K562 (cell line): Measurements from ENCODE around the gene USP44. TPM values are rescaled to one million over a fixed set of nuclear protein-coding genes. Genes with fewer than 3 reads are reported as not detected.

Experiments
- CHD4 ChIP-seq: fragments of 200-600 bp; sonication (generic); IDR thresholded peaks from 3 replicates; pipeline ENCODE4 v1.6.1; 2012; ENCODE audit warnings: low read depth, mild to moderate bottlenecking, mixed read lengths, low read length, inconsistent platforms; ENCODE audit not compliant: insufficient read depth, insufficient replicate concordance, poor library complexity, severe bottlenecking
- ELF4 ChIP-seq: fragments of 450-650 bp; formaldehyde crosslinking; IDR thresholded peaks from 2 replicates; pipeline ENCODE4 v1.4.0; 2022; ENCODE audit warnings: missing genetic modification characterization
- GTF2F1 ChIP-seq: IDR thresholded peaks from 2 replicates; pipeline ENCODE4 v1.6.1; 2011; ENCODE audit warnings: low read depth, low read length, improper control_type of control experiment
- KDM5B ChIP-seq: fragments of 200-600 bp; sonication (generic); IDR thresholded peaks from 2 replicates; pipeline ENCODE4 v1.6.1; 2012; ENCODE audit warnings: low read depth, mild to moderate bottlenecking, moderate library complexity, low read length, control low read depth, inconsistent platforms; ENCODE audit not compliant: insufficient replicate concordance
- NFRKB ChIP-seq: fragments of 450-650 bp; IDR thresholded peaks from 2 replicates; pipeline ENCODE4 v1.6.1; 2016; ENCODE audit warnings: low read depth
- NR2F6 ChIP-seq: fragments of 450-650 bp; formaldehyde crosslinking; IDR thresholded peaks from 2 replicates; pipeline ENCODE4 v1.4.0; 2020; ENCODE audit warnings: mild to moderate bottlenecking
- POLR2A ChIP-seq: fragments of 450-650 bp; conservative IDR thresholded peaks from 2 replicates; pipeline ENCODE4 v1.6.1; 2016
- SMAD4 ChIP-seq: fragments of 250-450 bp; sonication (Bioruptor Pico); conservative IDR thresholded peaks from 2 replicates; pipeline ENCODE4 v1.8.0; 2021; ENCODE audit warnings: inconsistent platforms, mild to moderate bottlenecking, moderate library complexity
- SOX6 ChIP-seq: fragments of 450-650 bp; IDR thresholded peaks from 2 replicates; pipeline ENCODE4 v1.6.1; 2014; ENCODE audit warnings: mild to moderate bottlenecking
- TCFL5 ChIP-seq: fragments of 250-450 bp; sonication (Bioruptor Pico); conservative IDR thresholded peaks from 2 replicates; pipeline ENCODE4 v1.6.1; 2021; ENCODE audit warnings: mild to moderate bottlenecking, moderate library complexity, matching md5 sums
- ZNF561 ChIP-seq: fragments of 450-650 bp; formaldehyde crosslinking; conservative IDR thresholded peaks from 2 replicates; pipeline ENCODE4 v1.4.0; 2020; ENCODE audit warnings: mild to moderate bottlenecking, moderate library complexity
- polyA plus RNA-seq, 8 experiments: library from polyadenylated mRNA; depleted of rRNA in 4 of 8; stranded (reverse) in 5 of 8; unstranded in 3 of 8; fragments of >200 nt; fragmentation: Nextera tagmentation in 2 of 8; fragmentation: Illumina TruSeq in 1 of 8; extraction: Ambion mirVana in 2 of 8; extraction: Trizol in 1 of 8; gene quantifications; 2 replicates each; pipeline versions ENCODE4 v1.2.1 to v1.2.3, GENCODE V29; 2011 to 2014; ENCODE audit warnings: inconsistent platforms in 1 of 8, missing spikeins in 1 of 8
- total RNA-seq, 7 experiments: library from RNA; depleted of rRNA in 6 of 7; stranded (reverse); fragments of >200 nt in 6 of 7; fragmentation: Illumina TruSeq in 2 of 7; extraction: Trizol in 2 of 7; gene quantifications; 2 replicates each; pipeline versions ENCODE4 v1.2.1 to v1.2.3, GENCODE V29; 2011 to 2021; ENCODE audit warnings: low replicate concordance in 1 of 7
- TF ChIP-seq, protein P1 (sequence below), 2 experiments: fragments of 150-350 bp in 1 of 2; IDR thresholded peaks; 2 replicates each; pipeline ENCODE4 v1.6.1; 2012 to 2016; ENCODE audit warnings: low read depth in 2 of 2, low read length in 2 of 2, mild to moderate bottlenecking in 1 of 2, moderate library complexity in 1 of 2
- TF ChIP-seq, protein P2 (sequence below): fragments of 250-450 bp; sonication (Bioruptor Pico); IDR thresholded peaks from 2 replicates; pipeline ENCODE4 v1.4.0; 2020; ENCODE audit warnings: mild to moderate bottlenecking
- TF ChIP-seq, protein P3 (sequence below): fragments of 250-450 bp; sonication (Bioruptor Pico); IDR thresholded peaks from 2 replicates; pipeline ENCODE4 v1.9.0; 2021; ENCODE audit warnings: mild to moderate bottlenecking
- TF ChIP-seq, protein P4 (sequence below), 2 experiments: fragments of 200-800 bp in 1 of 2; sonication (Bioruptor generic) in 1 of 2; sonication (generic) in 1 of 2; formaldehyde crosslinking in 1 of 2; IDR thresholded peaks in 1 of 2; conservative IDR thresholded peaks in 1 of 2; 2 replicates each; pipeline versions ENCODE4 v1.5.0 to v1.6.1; 2016 to 2020; ENCODE audit warnings: missing compliant biosample characterization in 1 of 2, missing genetic modification characterization in 1 of 2, missing genetic modification reagents in 1 of 2
- TF ChIP-seq, protein P5 (sequence below), 2 experiments: fragments of 450-650 bp; IDR thresholded peaks; 2 replicates each; pipeline ENCODE4 v1.6.1; 2016

The USP44 gene
- total and polyA plus RNA-seq, 9 of the 15 experiments (the other 6 are each of a cell fraction or from before 2014, with no cell fraction given) = 2.1 to 5.7 (median 2.8) TPM

DNA sequence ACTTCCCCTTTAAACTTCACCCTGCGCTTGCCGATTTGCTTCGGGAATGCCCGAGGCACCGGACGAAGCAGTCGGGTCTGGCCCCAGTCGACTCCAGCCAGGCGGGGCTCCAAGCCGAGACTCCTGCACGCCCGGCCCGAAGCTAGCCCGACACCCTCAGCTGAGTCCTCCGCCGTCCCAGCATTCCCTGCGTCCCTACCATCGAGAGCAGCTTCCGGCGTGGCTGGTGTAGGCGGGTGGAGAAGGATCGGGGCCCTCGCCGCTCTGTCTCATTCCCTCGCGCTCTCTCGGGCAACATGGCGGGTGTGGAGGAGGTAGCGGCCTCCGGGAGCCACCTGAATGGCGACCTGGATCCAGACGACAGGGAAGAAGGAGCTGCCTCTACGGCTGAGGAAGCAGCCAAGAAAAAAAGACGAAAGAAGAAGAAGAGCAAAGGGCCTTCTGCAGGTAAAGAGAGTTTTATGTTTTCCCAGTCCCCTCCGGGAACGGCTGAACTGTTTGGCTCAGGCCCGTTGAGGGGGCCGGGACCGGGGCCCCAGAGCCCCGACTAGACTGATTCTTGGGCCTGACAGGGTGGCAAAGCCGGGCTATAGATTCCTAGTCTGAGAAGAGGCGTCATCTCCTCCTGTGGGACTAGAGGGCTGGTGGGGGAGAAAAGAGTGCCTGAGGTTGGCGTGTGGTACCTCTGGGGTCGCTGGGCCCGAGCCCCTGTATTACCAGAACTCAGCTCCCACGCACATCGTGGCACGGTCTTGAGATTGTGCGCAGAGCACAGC, 77.2 kb downstream of the USP44 start, which contains the start of gene METAP2 (continued):
- TF ChIP-seq GTF2F1 (peak; percentile 90), NFRKB (peak; percentile 96), CHD4 (no peak), ELF4 (0 out of 2 replicates have a peak, but pooled peaks have one; percentile 34), ZNF561 (CRISPR knock-in tag) (0 out of 2 replicates have a peak, but pooled peaks have one; percentile 30), SMAD4 (peak; percentile 30; the same call in 1 of the 2 replicates), NR2F6 (CRISPR knock-in tag) (no peak), POLR2A (peak; percentile 98), SOX6 (peak; percentile 47; the same call in 1 of the 2 replicates), TCFL5 (CRISPR knock-in tag) (no peak), KDM5B (peak; percentile 98)
- TF ChIP-seq, protein P1, sequence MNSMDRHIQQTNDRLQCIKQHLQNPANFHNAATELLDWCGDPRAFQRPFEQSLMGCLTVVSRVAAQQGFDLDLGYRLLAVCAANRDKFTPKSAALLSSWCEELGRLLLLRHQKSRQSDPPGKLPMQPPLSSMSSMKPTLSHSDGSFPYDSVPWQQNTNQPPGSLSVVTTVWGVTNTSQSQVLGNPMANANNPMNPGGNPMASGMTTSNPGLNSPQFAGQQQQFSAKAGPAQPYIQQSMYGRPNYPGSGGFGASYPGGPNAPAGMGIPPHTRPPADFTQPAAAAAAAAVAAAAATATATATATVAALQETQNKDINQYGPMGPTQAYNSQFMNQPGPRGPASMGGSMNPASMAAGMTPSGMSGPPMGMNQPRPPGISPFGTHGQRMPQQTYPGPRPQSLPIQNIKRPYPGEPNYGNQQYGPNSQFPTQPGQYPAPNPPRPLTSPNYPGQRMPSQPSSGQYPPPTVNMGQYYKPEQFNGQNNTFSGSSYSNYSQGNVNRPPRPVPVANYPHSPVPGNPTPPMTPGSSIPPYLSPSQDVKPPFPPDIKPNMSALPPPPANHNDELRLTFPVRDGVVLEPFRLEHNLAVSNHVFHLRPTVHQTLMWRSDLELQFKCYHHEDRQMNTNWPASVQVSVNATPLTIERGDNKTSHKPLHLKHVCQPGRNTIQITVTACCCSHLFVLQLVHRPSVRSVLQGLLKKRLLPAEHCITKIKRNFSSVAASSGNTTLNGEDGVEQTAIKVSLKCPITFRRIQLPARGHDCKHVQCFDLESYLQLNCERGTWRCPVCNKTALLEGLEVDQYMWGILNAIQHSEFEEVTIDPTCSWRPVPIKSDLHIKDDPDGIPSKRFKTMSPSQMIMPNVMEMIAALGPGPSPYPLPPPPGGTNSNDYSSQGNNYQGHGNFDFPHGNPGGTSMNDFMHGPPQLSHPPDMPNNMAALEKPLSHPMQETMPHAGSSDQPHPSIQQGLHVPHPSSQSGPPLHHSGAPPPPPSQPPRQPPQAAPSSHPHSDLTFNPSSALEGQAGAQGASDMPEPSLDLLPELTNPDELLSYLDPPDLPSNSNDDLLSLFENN (IDR thresholded peaks at IDR 0.05; ENCODE audit: low read depth in 2 of 2, low read length in 2 of 2) = peak in 1 of 2 experiments; percentile 75; a peak in 1 of 4 replicates
- TF ChIP-seq, protein P2, sequence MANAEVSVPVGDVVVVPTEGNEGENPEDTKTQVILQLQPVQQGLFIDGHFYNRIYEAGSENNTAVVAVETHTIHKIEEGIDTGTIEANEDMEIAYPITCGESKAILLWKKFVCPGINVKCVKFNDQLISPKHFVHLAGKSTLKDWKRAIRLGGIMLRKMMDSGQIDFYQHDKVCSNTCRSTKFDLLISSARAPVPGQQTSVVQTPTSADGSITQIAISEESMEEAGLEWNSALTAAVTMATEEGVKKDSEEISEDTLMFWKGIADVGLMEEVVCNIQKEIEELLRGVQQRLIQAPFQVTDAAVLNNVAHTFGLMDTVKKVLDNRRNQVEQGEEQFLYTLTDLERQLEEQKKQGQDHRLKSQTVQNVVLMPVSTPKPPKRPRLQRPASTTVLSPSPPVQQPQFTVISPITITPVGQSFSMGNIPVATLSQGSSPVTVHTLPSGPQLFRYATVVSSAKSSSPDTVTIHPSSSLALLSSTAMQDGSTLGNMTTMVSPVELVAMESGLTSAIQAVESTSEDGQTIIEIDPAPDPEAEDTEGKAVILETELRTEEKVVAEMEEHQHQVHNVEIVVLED = peak; percentile 39; the same call in 1 of the 2 replicates
- TF ChIP-seq, protein P3, sequence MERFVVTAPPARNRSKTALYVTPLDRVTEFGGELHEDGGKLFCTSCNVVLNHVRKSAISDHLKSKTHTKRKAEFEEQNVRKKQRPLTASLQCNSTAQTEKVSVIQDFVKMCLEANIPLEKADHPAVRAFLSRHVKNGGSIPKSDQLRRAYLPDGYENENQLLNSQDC = no peak
- TF ChIP-seq, protein P4, sequence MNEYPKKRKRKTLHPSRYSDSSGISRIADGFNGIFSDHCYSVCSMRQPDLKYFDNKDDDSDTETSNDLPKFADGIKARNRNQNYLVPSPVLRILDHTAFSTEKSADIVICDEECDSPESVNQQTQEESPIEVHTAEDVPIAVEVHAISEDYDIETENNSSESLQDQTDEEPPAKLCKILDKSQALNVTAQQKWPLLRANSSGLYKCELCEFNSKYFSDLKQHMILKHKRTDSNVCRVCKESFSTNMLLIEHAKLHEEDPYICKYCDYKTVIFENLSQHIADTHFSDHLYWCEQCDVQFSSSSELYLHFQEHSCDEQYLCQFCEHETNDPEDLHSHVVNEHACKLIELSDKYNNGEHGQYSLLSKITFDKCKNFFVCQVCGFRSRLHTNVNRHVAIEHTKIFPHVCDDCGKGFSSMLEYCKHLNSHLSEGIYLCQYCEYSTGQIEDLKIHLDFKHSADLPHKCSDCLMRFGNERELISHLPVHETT (CRISPR knock-in tag; conservative IDR thresholded peaks at IDR 0.05 in 1 of 2, IDR thresholded peaks at IDR 0.05 in 1 of 2) = peak in 1 of 2 experiments; percentile 51; a peak in 1 of 4 replicates
- TF ChIP-seq, protein P5, sequence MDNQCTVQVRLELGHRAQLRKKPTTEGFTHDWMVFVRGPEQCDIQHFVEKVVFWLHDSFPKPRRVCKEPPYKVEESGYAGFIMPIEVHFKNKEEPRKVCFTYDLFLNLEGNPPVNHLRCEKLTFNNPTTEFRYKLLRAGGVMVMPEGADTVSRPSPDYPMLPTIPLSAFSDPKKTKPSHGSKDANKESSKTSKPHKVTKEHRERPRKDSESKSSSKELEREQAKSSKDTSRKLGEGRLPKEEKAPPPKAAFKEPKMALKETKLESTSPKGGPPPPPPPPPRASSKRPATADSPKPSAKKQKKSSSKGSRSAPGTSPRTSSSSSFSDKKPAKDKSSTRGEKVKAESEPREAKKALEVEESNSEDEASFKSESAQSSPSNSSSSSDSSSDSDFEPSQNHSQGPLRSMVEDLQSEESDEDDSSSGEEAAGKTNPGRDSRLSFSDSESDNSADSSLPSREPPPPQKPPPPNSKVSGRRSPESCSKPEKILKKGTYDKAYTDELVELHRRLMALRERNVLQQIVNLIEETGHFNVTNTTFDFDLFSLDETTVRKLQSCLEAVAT (IDR thresholded peaks at IDR 0.05) = peak; percentile 37 to 63; a peak in 1 of 4 replicates
